GM12865 (cell line): ENCODE data around the gene WWP2.
"Not testable (repeated sequence)": the region's sequence is repeated elsewhere in the genome, so short reads cannot be mapped to it uniquely, and the experiment has no call there.

Experiments used
- DNase-seq: peaks from one replicate; pipeline ENCODE4 v3.0.0; 2010; ENCODE audit warnings: low read depth
- H3K4me3 ChIP-seq: 2 replicates; pipeline ENCODE4 v1.5.1; 2011; ENCODE audit warnings: mild to moderate bottlenecking, low read depth, low read length, control low read depth

WWP2 gene

GRCh38 chr16:69972935-69973334 is 210.8 kb downstream of the WWP2 start:
- DNase-seq, H3K4me3 ChIP-seq: not testable (repeated sequence)

GRCh38 chr16:69985196-69985595 is 223.1 kb downstream of the WWP2 start:
- H3K4me3 ChIP-seq, DNase-seq: not testable (repeated sequence)
